Measurements from ENCODE around the gene HMX1.

The HMX1 gene

DNA sequence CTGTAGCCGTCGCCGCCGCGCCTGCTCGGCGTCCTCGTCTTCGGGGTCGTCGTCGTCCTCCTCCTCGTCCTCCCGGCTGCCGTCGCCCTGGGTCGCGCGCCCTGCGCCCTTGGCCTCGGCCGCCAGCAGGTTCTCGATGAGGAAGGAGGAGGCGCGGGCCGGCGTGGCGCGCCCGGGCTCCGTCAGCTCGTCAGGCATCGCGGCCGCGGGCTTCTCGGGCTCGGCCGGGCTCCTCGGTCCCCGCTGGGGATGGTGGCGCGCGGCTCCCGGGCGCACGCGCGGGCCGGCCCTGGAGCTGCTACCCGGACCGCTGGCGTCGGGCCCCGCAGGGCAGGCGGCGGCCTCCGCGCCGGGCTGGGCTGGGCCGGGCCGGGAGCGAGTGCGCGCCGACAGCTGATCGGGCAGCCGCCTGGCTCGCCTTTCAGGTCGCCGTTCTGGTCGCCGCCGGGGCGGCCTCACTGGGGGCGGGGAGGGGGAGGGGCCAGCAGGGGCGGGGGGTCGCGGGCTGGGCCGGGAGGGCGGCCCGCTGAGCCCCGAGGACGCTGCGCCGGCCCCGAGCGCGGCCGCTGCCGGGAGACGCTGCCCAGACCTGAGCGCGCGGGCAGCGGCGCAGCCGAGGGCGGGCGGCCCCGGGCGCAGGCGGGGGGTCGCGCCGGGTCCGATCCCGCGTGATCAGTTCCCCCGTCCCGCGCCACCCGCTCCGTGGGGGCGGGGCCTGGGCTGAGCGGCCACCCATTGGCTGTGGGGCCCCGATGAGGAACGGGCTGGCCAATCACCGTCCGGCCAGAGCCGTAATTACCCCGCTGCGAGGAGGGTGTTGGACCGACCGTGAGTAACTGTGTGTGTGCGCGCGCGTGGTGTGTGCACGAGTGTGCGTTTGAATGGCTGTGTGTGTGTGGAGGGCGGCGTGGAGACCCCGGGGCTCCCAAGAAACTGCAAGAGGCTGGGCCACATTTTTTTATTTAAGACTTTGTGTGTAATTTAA lies at the start of gene HMX1:
Gene HMX1 (minus strand): TSS at position 423 of the 985 bp plus-strand sequence. CDS start 225 bp downstream, at position 198.
- DNase-seq (ENCODE audit: low spot score), result no peak

DNA sequence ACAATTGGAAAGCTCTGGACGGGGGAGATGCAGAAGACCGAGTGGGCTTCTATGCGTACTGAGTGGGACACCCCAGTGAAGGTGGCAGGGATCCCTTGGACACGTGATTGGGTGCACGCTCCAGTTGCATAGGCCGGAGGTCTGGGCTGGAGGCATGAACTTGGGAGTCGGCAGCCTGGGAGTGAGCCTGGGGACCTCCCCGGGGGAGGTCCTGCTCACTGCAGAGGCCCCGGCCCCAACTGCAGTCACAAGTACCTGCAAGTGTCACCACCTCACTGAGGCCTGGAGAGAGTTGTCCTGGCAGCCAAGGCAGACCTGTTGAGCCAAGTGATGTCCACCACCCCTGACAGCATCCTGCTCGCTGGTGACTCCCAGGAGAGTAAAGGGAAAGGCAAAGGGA lies 49.3 kb upstream of the HMX1 start:
- DNase-seq (ENCODE audit: low spot score), result no peak

GRCh38 chr4:8920289-8920965 lies 48.8 kb upstream of the HMX1 start:
- no peak for DNase-seq (ENCODE audit: low spot score)

DNA sequence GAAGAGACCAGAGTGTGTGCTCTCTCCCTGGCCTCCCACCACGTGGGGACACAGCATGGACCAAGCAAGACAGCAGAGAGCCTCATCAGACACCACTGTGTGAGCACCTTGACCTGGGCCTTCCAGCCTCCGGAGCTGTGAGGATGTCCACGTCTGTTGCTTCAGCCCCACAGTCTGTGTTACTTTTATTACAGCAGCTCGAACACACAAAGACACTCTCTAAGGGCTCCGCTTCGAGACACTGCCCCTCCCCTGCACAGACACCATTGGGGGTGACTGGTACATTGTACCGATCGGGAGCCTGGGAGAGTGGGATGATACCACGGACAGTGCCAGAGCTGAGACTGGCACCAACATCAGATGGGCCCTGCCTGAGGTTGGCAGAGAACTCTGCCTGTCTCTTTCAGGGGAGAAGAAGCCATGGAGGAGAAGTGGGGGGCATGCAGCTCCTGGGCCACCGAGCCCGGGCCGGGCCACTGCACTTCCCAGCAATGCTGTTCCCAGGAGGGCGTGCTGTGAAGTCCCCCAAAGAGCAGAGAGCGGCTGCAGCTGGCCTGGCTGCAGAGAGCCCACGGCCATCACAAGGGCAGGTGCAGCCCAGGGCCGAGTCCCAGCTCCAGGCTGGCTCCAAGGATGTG lies 48.1 kb upstream of the HMX1 start:
- DNase-seq (ENCODE audit: low spot score), result no peak

DNA sequence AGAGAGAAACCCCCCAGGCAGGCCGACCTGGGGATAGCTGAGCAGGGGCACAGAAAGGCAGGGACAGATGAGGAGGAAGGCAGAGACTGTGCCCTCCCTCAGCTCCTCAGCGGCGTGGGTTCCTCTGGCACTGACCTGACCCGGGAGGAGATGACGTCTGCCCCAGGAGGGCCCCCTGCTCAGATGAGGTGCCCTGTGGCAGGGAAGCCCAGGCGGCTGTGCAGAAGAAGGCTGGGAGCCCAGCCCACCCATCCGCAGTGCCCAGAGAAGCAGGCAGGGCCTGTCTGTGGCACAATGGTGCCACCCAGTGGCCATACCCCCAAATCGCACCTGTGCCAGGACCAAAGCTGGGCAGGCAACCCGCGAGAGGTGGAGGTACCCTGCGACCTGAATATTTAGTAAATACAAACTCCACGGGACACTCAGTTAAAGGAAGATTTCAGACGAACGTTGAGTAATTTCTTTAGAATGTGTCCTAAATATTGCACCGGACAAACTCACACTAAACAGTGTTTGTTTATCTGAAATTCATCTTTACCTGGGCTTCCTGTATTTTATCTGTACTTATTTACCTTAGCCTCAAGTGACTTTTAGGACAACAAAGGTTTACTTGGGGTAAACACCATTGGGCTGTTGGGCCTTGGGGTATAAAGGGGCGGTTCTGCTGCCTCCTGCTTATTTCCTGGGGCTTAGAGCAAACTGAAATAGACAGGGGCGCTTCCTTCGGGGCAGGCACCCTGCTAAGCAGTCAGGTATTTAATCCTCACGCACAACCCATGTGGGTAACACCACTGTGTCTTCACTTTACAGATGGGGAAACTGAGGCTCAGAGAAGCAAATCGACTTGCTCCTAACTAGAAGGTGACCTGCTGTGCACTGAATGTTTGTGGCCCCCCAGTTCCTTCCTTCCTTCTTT lies 46.5 kb upstream of the HMX1 start:
- DNase-seq (ENCODE audit: low spot score), result peak; percentile 48

DNA sequence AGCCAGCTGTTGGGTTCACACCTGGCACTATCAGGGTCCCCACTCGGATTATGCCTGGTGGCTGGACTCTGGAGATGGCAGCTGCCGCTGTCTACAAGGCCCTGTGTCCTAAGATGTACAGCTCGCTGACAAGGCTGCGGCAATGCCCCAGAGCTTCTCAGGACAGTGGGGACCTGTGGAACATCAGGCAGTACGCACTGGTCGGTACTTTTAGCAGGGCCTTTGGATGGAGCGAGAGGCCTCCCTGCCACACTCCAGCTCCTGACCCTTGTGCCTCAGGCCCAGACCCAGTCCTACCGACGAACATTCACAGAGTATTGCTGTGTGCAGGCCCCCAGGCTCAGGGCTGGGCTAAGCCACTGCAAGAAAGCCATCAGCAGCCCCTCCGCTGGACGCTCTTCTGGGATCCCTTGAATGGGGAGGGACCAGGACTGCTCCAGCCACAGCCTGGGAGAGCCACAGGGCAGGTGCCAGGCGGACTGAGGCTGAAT lies 45.7 kb upstream of the HMX1 start:
- DNase-seq (ENCODE audit: low spot score), result no peak

DNA sequence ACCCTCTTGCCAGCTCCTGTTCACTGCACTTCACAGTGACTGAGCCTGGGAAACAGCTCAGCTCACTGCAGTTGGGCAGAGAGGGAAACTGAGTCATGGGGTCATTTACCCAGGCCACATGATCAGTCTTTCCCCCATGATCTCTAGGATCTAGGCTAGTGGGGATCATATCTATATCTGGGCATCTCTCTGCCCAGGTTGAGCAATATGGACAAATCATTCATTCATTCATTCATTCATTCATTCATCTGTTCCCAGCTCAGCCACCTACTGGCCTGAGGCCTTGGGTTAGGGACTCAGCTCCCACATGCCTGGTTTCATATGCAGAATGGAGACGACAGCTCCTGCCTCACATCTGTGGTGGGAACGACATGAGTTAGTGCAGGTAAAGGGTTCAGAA lies 45.3 kb upstream of the HMX1 start:
- no peak for DNase-seq (ENCODE audit: low spot score)

- DNase-seq (ENCODE audit: low spot score), result no peak
Observed at GRCh38 chr4:8916351-8916885, 44.8 kb upstream of the HMX1 start.

- no peak for DNase-seq (ENCODE audit: low spot score)
Observed at GRCh38 chr4:8915201-8916200, 43.9 kb upstream of the HMX1 start.

DNA sequence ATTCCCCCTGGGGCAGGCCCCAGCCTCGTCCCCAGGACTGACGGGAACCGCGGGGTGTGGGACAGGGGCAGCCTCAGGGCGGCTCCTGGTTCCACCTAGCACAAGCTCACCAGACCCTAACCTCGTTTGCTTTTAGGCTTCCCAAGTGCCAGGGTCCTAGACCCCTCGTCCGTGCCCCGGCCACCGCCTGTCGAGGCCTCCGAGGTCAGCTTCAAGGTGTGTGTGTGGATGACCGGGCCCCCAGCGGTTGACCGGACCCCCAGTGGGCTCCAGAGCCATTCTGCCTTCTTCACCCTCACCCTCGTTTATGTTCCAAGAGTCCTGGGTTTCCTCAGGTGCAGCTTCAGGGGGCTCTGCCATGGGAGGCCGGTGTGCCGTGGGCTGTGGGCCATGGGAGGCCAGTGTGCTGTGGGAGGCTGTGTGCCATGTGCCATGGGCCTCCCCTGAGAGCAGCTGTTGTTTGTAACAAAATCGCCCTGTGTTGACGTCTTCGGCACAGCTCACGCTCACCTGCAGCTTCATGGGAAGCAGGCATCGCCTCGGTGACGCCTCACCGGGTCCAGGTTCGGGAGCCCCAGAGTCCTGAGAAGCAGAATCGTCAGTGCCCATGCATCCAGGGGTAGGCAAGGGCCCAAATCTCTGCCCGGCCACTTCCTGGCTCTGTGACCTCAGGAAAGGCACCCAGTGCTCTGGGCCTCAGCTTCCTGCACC lies 43.0 kb upstream of the HMX1 start:
- no peak for DNase-seq (ENCODE audit: low spot score)

DNA sequence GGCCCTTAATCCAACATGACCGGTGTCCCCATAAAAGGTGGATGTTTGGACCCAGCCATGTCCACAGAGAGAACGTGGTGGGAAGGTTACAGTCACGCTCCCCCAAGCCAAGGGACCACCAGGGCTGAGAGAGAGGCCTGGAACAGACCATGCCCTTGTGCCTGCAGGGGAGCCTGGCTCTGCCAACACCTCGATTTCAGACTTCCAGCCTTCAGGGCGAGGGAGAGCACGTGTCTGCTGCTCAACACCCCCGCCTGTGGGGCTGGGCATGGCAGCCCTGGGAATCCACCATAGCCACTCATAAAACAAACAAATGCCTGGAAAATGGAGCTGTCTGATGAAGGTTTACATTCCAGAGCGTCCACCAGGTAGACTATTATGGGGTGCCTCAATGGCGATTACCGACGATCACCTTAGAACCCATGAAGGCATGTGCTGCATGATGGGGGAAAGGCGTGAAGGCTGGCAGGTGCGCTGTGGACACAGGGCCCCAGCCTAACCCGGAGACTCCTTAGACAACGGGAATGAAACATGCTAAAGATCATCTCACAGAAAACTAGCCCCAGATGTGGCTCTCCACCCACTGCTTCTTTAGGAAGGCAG lies 42.3 kb upstream of the HMX1 start:
- no peak for DNase-seq (ENCODE audit: low spot score)

GRCh38 chr4:8913121-8913857 lies 41.6 kb upstream of the HMX1 start:
- no peak for DNase-seq (ENCODE audit: low spot score)

- no peak for DNase-seq (ENCODE audit: low spot score)
Observed at GRCh38 chr4:8912506-8912905, 40.9 kb upstream of the HMX1 start.

- no peak for DNase-seq (ENCODE audit: low spot score)
Observed at GRCh38 chr4:8912089-8912455, 40.4 kb upstream of the HMX1 start.

- DNase-seq (ENCODE audit: low spot score), result no peak
Observed at GRCh38 chr4:8911316-8912088, 39.9 kb upstream of the HMX1 start.

GRCh38 chr4:8910822-8911315 lies 39.2 kb upstream of the HMX1 start:
- no peak for DNase-seq (ENCODE audit: low spot score)

All from CD4-positive, alpha-beta T cell treated with Interleukin-15 for 4 hours (primary cell).